ENCODE measurements around the gene C9orf152.

GRCh38 chr9:110254500-110254899, 46.5 kb upstream of the C9orf152 start:
- no peak for TF ChIP-seq CTCF (IDR thresholded peaks at IDR 0.05)
- TF ChIP-seq POLR2A (IDR thresholded peaks at IDR 0.05; ENCODE audit: low read depth): no peak
- no peak for TF ChIP-seq POLR2AphosphoS5 (IDR thresholded peaks at IDR 0.05)
- TF ChIP-seq EP300 (IDR thresholded peaks at IDR 0.05): no peak

Measured in esophagus muscularis mucosa (tissue), 4 donors.